ENCODE measurements around the gene PHTF1.

DNA sequence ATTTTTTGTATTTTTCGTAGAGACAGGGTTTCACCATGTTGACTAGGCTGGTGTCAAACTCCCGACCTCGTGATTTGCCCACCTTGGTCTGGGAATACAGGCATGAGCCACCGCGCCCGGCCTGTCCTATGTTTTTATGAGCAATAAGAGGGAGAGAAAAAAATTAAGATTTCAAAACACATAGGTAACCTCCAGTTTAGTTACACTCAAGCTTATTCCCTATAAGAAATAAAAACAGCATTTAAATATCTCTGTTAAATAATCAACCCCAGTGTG is 45.9 kb upstream of the PHTF1 start:
- TF ChIP-seq, protein P1, sequence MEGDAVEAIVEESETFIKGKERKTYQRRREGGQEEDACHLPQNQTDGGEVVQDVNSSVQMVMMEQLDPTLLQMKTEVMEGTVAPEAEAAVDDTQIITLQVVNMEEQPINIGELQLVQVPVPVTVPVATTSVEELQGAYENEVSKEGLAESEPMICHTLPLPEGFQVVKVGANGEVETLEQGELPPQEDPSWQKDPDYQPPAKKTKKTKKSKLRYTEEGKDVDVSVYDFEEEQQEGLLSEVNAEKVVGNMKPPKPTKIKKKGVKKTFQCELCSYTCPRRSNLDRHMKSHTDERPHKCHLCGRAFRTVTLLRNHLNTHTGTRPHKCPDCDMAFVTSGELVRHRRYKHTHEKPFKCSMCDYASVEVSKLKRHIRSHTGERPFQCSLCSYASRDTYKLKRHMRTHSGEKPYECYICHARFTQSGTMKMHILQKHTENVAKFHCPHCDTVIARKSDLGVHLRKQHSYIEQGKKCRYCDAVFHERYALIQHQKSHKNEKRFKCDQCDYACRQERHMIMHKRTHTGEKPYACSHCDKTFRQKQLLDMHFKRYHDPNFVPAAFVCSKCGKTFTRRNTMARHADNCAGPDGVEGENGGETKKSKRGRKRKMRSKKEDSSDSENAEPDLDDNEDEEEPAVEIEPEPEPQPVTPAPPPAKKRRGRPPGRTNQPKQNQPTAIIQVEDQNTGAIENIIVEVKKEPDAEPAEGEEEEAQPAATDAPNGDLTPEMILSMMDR (optimal IDR thresholded peaks at IDR 0.05 in 1 of 3, IDR thresholded peaks at IDR 0.05 in 1 of 3, conservative IDR thresholded peaks at IDR 0.05 in 1 of 3; ENCODE audit: extremely low read depth in 1 of 3, insufficient read depth in 2 of 3, low read length in 3 of 3), result no peak
- TF ChIP-seq EZH2 (IDR thresholded peaks at IDR 0.05; ENCODE audit: low read length), result no peak

Measured in keratinocyte (primary cell).